Fibroblast of the conjunctiva (primary cell): ENCODE data around the gene SLC9B1.

ENCODE experiments used
- DNase-seq: peaks from one replicate; pipeline ENCODE4 v3.0.0-alpha.2; 2010; ENCODE audit warnings: low read depth

The SLC9B1 gene

GRCh38 chr4:103019308-103020124, at the start of gene SLC9B1:
Gene SLC9B1 (minus strand): TSS chr4:103019705. CDS start chr4:102991711, 27,994 bp downstream.
- DNase-seq = peak; percentile 94

GRCh38 chr4:103067841-103068547, 48.5 kb upstream of the SLC9B1 start:
- DNase-seq = no peak

- no peak for DNase-seq
These were observed 41.1 kb upstream of the SLC9B1 start for GRCh38 chr4:103060453-103061148.

- DNase-seq = no peak
These were observed 34.5 kb upstream of the SLC9B1 start for GRCh38 chr4:103054030-103054429.

GRCh38 chr4:103052779-103053178, 33.3 kb upstream of the SLC9B1 start:
- DNase-seq = no peak

- DNase-seq = no peak
These were observed 32.6 kb upstream of the SLC9B1 start for GRCh38 chr4:103052145-103052544.

- no peak for DNase-seq
These were observed 31.4 kb upstream of the SLC9B1 start for GRCh38 chr4:103050736-103051436.

- DNase-seq = peak; percentile 38
These were observed 27.1 kb upstream of the SLC9B1 start for GRCh38 chr4:103046416-103047290.

GRCh38 chr4:103044183-103044582, 24.7 kb upstream of the SLC9B1 start:
- no peak for DNase-seq

- no peak for DNase-seq
These were observed 16.7 kb upstream of the SLC9B1 start for GRCh38 chr4:103036169-103036568.

- DNase-seq = no peak
These were observed 13.1 kb upstream of the SLC9B1 start for GRCh38 chr4:103032574-103032973.

- no peak for DNase-seq
These were observed 11.3 kb upstream of the SLC9B1 start for GRCh38 chr4:103030791-103031190.

- no peak for DNase-seq
These were observed 9.8 kb upstream of the SLC9B1 start for GRCh38 chr4:103029300-103029699.

GRCh38 chr4:103026868-103027267, 7.4 kb upstream of the SLC9B1 start:
- no peak for DNase-seq

- no peak for DNase-seq
These were observed 5.5 kb upstream of the SLC9B1 start for GRCh38 chr4:103024996-103025395.

- DNase-seq = no peak
These were observed 1.6 kb upstream of the SLC9B1 start for GRCh38 chr4:103021120-103021519.

GRCh38 chr4:103018391-103019307, 856 bp downstream of the SLC9B1 start:
- DNase-seq = peak; percentile 21

- DNase-seq = no peak
These were observed 7.0 kb downstream of the SLC9B1 start for GRCh38 chr4:103012551-103012950.

GRCh38 chr4:103012060-103012459, 7.4 kb downstream of the SLC9B1 start:
- peak; percentile 53 for DNase-seq
